ENCODE results near the gene ANK3.
"Not testable (repeated sequence)": the region's sequence is repeated elsewhere in the genome, so short reads cannot be mapped to it uniquely, and the experiment has no call there.

The ANK3 gene

GRCh38 chr10:60305380-60305892, 84.2 kb downstream of the ANK3 start:
- peak; percentile 48 for DNase-seq (ENCODE audit: low read depth)

- DNase-seq (ENCODE audit: low read depth): no peak
Measured at GRCh38 chr10:60304829-60305379, 84.8 kb downstream of the ANK3 start.

GRCh38 chr10:60303778-60304177, 85.9 kb downstream of the ANK3 start:
- DNase-seq (ENCODE audit: low read depth): no peak

- DNase-seq (ENCODE audit: low read depth): peak; percentile 85
Measured at GRCh38 chr10:60299961-60300883, 89.5 kb downstream of the ANK3 start.

GRCh38 chr10:60299390-60299778, 90.3 kb downstream of the ANK3 start:
- no peak for DNase-seq (ENCODE audit: low read depth)

GRCh38 chr10:60298408-60299389, 91.0 kb downstream of the ANK3 start:
- no peak for DNase-seq (ENCODE audit: low read depth)

GRCh38 chr10:60296073-60296472, 93.6 kb downstream of the ANK3 start:
- DNase-seq (ENCODE audit: low read depth): no peak

- no peak for DNase-seq (ENCODE audit: low read depth)
Measured at GRCh38 chr10:60295028-60295937, 94.4 kb downstream of the ANK3 start.

GRCh38 chr10:60293581-60294175, 96.0 kb downstream of the ANK3 start:
- DNase-seq (ENCODE audit: low read depth): peak; percentile 27

GRCh38 chr10:60292998-60293397, 96.7 kb downstream of the ANK3 start:
- DNase-seq (ENCODE audit: low read depth): no peak

GRCh38 chr10:60292536-60292935, 97.1 kb downstream of the ANK3 start:
- not testable (repeated sequence) for DNase-seq (ENCODE audit: low read depth)

GRCh38 chr10:60291344-60291930, 98.2 kb downstream of the ANK3 start:
- DNase-seq (ENCODE audit: low read depth): peak; percentile 41

GRCh38 chr10:60290558-60290957, 99.1 kb downstream of the ANK3 start:
- DNase-seq (ENCODE audit: low read depth): no peak

GRCh38 chr10:60289800-60290199, 99.9 kb downstream of the ANK3 start:
- DNase-seq (ENCODE audit: low read depth): no peak

- DNase-seq (ENCODE audit: low read depth): no peak
Measured at GRCh38 chr10:60288256-60288655, 101.4 kb downstream of the ANK3 start.

GRCh38 chr10:60286559-60286958, 103.1 kb downstream of the ANK3 start:
- DNase-seq (ENCODE audit: low read depth): no peak

- DNase-seq (ENCODE audit: low read depth): no peak
Measured at GRCh38 chr10:60283397-60283796, 106.3 kb downstream of the ANK3 start.

GRCh38 chr10:60282771-60283353, 106.8 kb downstream of the ANK3 start:
- DNase-seq (ENCODE audit: low read depth): no peak

- no peak for DNase-seq (ENCODE audit: low read depth)
Measured at GRCh38 chr10:60281792-60282353, 107.8 kb downstream of the ANK3 start.

Data from amniotic epithelial cell (primary cell).